ENCODE data around the gene CHST10.

Gene CHST10

GRCh38 chr2:100407563-100407962 lies 9.9 kb downstream of the CHST10 start:
- Mint-ChIP-seq H3K4me1 (ENCODE audit: low read depth) (no peaks in the 10 kb centered on the region), H3K4me3 (no peak overlapping the region), H3K27me3 (no peaks in the 10 kb centered on the region), H3K36me3 (peaks cover 11% of the 10 kb centered on the region), H3K9me3 (ENCODE audit: low read depth) (no peaks in the 10 kb centered on the region), H3K27ac (no peak overlapping the region)

- Mint-ChIP-seq H3K27ac (no peak overlapping the region), H3K27me3 (no peaks in the 10 kb centered on the region), H3K36me3 (peaks cover 11% of the 10 kb centered on the region), H3K4me1 (ENCODE audit: low read depth) (no peaks in the 10 kb centered on the region), H3K9me3 (ENCODE audit: low read depth) (no peaks in the 10 kb centered on the region), H3K4me3 (no peak overlapping the region)
Measured at GRCh38 chr2:100407073-100407472, 10.4 kb downstream of the CHST10 start.

GRCh38 chr2:100406120-100406508 lies 11.4 kb downstream of the CHST10 start:
- peaks cover 13% of the 10 kb centered on the region for H3K36me3 Mint-ChIP-seq
- no peaks in the 10 kb centered on the region for H3K9me3 Mint-ChIP-seq (ENCODE audit: low read depth)
- H3K4me1 Mint-ChIP-seq (ENCODE audit: low read depth): no peaks in the 10 kb centered on the region

GRCh38 chr2:100405403-100406119 lies 11.9 kb downstream of the CHST10 start:
- Mint-ChIP-seq H3K4me1 (ENCODE audit: low read depth) (no peaks in the 10 kb centered on the region), H3K4me3 (no peak overlapping the region), H3K27me3 (no peaks in the 10 kb centered on the region), H3K9me3 (ENCODE audit: low read depth) (no peaks in the 10 kb centered on the region), H3K27ac (no peak overlapping the region), H3K36me3 (peaks cover 13% of the 10 kb centered on the region)

More at GRCh38 chr2:100406120-100406508, 11.4 kb downstream of the CHST10 start:
- Mint-ChIP-seq H3K27ac (no peak overlapping the region), H3K4me3 (no peak overlapping the region), H3K27me3 (no peaks in the 10 kb centered on the region)

- no peak overlapping the region for H3K4me3 Mint-ChIP-seq
- no peaks in the 10 kb centered on the region for H3K9me3 Mint-ChIP-seq (ENCODE audit: low read depth)
- H3K36me3 Mint-ChIP-seq: peaks cover 13% of the 10 kb centered on the region
- no peak overlapping the region for H3K27ac Mint-ChIP-seq
- no peaks in the 10 kb centered on the region for H3K27me3 Mint-ChIP-seq
- H3K4me1 Mint-ChIP-seq (ENCODE audit: low read depth): no peaks in the 10 kb centered on the region
Measured at GRCh38 chr2:100404411-100404810, 13.1 kb downstream of the CHST10 start.

GRCh38 chr2:100403722-100404121 lies 13.7 kb downstream of the CHST10 start:
- Mint-ChIP-seq H3K27me3 (no peaks in the 10 kb centered on the region), H3K9me3 (ENCODE audit: low read depth) (no peaks in the 10 kb centered on the region), H3K27ac (no peak overlapping the region), H3K4me1 (ENCODE audit: low read depth) (no peaks in the 10 kb centered on the region), H3K36me3 (peaks cover 13% of the 10 kb centered on the region), H3K4me3 (no peak overlapping the region)

GRCh38 chr2:100401268-100401667 lies 16.2 kb downstream of the CHST10 start:
- no peaks in the 10 kb centered on the region for H3K9me3 Mint-ChIP-seq (ENCODE audit: low read depth)
- no peaks in the 10 kb centered on the region for H3K4me1 Mint-ChIP-seq (ENCODE audit: low read depth)
- no peak overlapping the region for H3K4me3 Mint-ChIP-seq
- no peaks in the 10 kb centered on the region for H3K27me3 Mint-ChIP-seq
- H3K27ac Mint-ChIP-seq: no peak overlapping the region
- H3K36me3 Mint-ChIP-seq: peaks cover 11% of the 10 kb centered on the region

- Mint-ChIP-seq H3K9me3 (ENCODE audit: low read depth) (no peaks in the 10 kb centered on the region), H3K27me3 (no peaks in the 10 kb centered on the region), H3K27ac (no peak overlapping the region), H3K36me3 (peaks cover 8% of the 10 kb centered on the region), H3K4me1 (ENCODE audit: low read depth) (no peaks in the 10 kb centered on the region), H3K4me3 (no peak overlapping the region)
Measured at GRCh38 chr2:100399714-100400113, 17.8 kb downstream of the CHST10 start.

- H3K36me3 Mint-ChIP-seq: peaks cover 6% of the 10 kb centered on the region
- no peak overlapping the region for H3K4me3 Mint-ChIP-seq
- no peaks in the 10 kb centered on the region for H3K4me1 Mint-ChIP-seq (ENCODE audit: low read depth)
- no peak overlapping the region for H3K27ac Mint-ChIP-seq
- H3K27me3 Mint-ChIP-seq: no peaks in the 10 kb centered on the region
- H3K9me3 Mint-ChIP-seq (ENCODE audit: low read depth): no peaks in the 10 kb centered on the region
Measured at GRCh38 chr2:100397976-100398375, 19.5 kb downstream of the CHST10 start.

GRCh38 chr2:100397118-100397860 lies 20.2 kb downstream of the CHST10 start:
- H3K36me3 Mint-ChIP-seq: peaks cover 6% of the 10 kb centered on the region
- H3K27ac Mint-ChIP-seq: no peak overlapping the region
- H3K27me3 Mint-ChIP-seq: no peaks in the 10 kb centered on the region
- no peaks in the 10 kb centered on the region for H3K4me1 Mint-ChIP-seq (ENCODE audit: low read depth)
- H3K4me3 Mint-ChIP-seq: no peak overlapping the region
- no peaks in the 10 kb centered on the region for H3K9me3 Mint-ChIP-seq (ENCODE audit: low read depth)

GRCh38 chr2:100396483-100396882 lies 21.0 kb downstream of the CHST10 start:
- Mint-ChIP-seq H3K4me1 (ENCODE audit: low read depth) (no peaks in the 10 kb centered on the region), H3K27me3 (no peaks in the 10 kb centered on the region), H3K27ac (no peak overlapping the region), H3K9me3 (ENCODE audit: low read depth) (no peaks in the 10 kb centered on the region), H3K36me3 (peaks cover 5% of the 10 kb centered on the region), H3K4me3 (no peak overlapping the region)

- H3K4me1 Mint-ChIP-seq (ENCODE audit: low read depth): no peaks in the 10 kb centered on the region
- H3K4me3 Mint-ChIP-seq: no peak overlapping the region
- peaks cover 4% of the 10 kb centered on the region for H3K36me3 Mint-ChIP-seq
- no peaks in the 10 kb centered on the region for H3K9me3 Mint-ChIP-seq (ENCODE audit: low read depth)
- no peaks in the 10 kb centered on the region for H3K27me3 Mint-ChIP-seq
- no peak overlapping the region for H3K27ac Mint-ChIP-seq
Measured at GRCh38 chr2:100395532-100396350, 21.7 kb downstream of the CHST10 start.

GRCh38 chr2:100394111-100394641 lies 23.3 kb downstream of the CHST10 start:
- no peak overlapping the region for H3K4me3 Mint-ChIP-seq
- H3K36me3 Mint-ChIP-seq: peaks cover 2% of the 10 kb centered on the region
- no peaks in the 10 kb centered on the region for H3K9me3 Mint-ChIP-seq (ENCODE audit: low read depth)
- no peaks in the 10 kb centered on the region for H3K4me1 Mint-ChIP-seq (ENCODE audit: low read depth)
- no peaks in the 10 kb centered on the region for H3K27me3 Mint-ChIP-seq
- H3K27ac Mint-ChIP-seq: no peak overlapping the region

GRCh38 chr2:100393362-100393761 lies 24.1 kb downstream of the CHST10 start:
- H3K4me1 Mint-ChIP-seq (ENCODE audit: low read depth): no peaks in the 10 kb centered on the region
- H3K4me3 Mint-ChIP-seq: no peak overlapping the region
- H3K27ac Mint-ChIP-seq: no peak overlapping the region
- H3K9me3 Mint-ChIP-seq (ENCODE audit: low read depth): no peaks in the 10 kb centered on the region
- H3K36me3 Mint-ChIP-seq: peaks cover 2% of the 10 kb centered on the region
- no peaks in the 10 kb centered on the region for H3K27me3 Mint-ChIP-seq

GRCh38 chr2:100392715-100393114 lies 24.8 kb downstream of the CHST10 start:
- Mint-ChIP-seq H3K27me3 (no peaks in the 10 kb centered on the region), H3K4me3 (no peak overlapping the region), H3K27ac (no peak overlapping the region), H3K9me3 (ENCODE audit: low read depth) (no peaks in the 10 kb centered on the region), H3K4me1 (ENCODE audit: low read depth) (no peaks in the 10 kb centered on the region), H3K36me3 (peaks cover 2% of the 10 kb centered on the region)

All from activated naive CD8-positive, alpha-beta T cell (primary cell).